ENCODE measurements around the gene MIEF1.
A peak's percentile ranks its signal among the peaks of the same experiment; 100 is the strongest.

MIEF1 gene

GRCh38 chr22:39502109-39502788 is at the start of gene MIEF1:
MIEF1 (plus strand) TSS chr22:39502290; CDS start chr22:39511295, 9,005 bp downstream.
- DNase-seq: peak; percentile 96

GRCh38 chr22:39452740-39453040 is 49.4 kb upstream of the MIEF1 start:
- DNase-seq: no peak

- no peak for DNase-seq
Observed at GRCh38 chr22:39453765-39454378, 48.2 kb upstream of the MIEF1 start.

- no peak for DNase-seq
Observed at GRCh38 chr22:39454385-39454871, 47.7 kb upstream of the MIEF1 start.

GRCh38 chr22:39456522-39457197 is 45.4 kb upstream of the MIEF1 start, which contains the start of gene MGAT3:
MGAT3 (plus strand) TSS chr22:39457012; CDS start chr22:39487348, 30,336 bp downstream.
- DNase-seq: peak; percentile 68

- no peak for DNase-seq
Observed at GRCh38 chr22:39457198-39457555, 44.9 kb upstream of the MIEF1 start.

GRCh38 chr22:39457556-39458443 is 44.3 kb upstream of the MIEF1 start:
- DNase-seq: no peak

GRCh38 chr22:39458444-39459083 is 43.5 kb upstream of the MIEF1 start:
- no peak for DNase-seq

GRCh38 chr22:39459681-39460080 is 42.4 kb upstream of the MIEF1 start:
- DNase-seq: no peak

- no peak for DNase-seq
Observed at GRCh38 chr22:39462443-39463221, 39.5 kb upstream of the MIEF1 start.

GRCh38 chr22:39463277-39463676 is 38.8 kb upstream of the MIEF1 start:
- DNase-seq: no peak

GRCh38 chr22:39463931-39464390 is 38.1 kb upstream of the MIEF1 start:
- no peak for DNase-seq

GRCh38 chr22:39466228-39467006 is 35.7 kb upstream of the MIEF1 start:
- no peak for DNase-seq

- no peak for DNase-seq
Observed at GRCh38 chr22:39467390-39467895, 34.6 kb upstream of the MIEF1 start.

GRCh38 chr22:39468487-39469325 is 33.4 kb upstream of the MIEF1 start:
- no peak for DNase-seq

- no peak for DNase-seq
Observed at GRCh38 chr22:39469326-39469680, 32.8 kb upstream of the MIEF1 start.

GRCh38 chr22:39469681-39470450 is 32.2 kb upstream of the MIEF1 start:
- DNase-seq: no peak

- no peak for DNase-seq
Observed at GRCh38 chr22:39470451-39471291, 31.4 kb upstream of the MIEF1 start.
